HG02642 (cell line): ENCODE data around the gene EID3.
"Not testable (repeated sequence)": the region's sequence is repeated elsewhere in the genome, so short reads cannot be mapped to it uniquely, and the experiment has no call there.

Experiments
- ATAC-seq: cut with Tn5 transposase; IDR thresholded peaks from one replicate; pipeline ENCODE4 v1.9.1; 2021; ENCODE audit warnings: mild to moderate bottlenecking; ENCODE audit not compliant: unreplicated experiment, poor library complexity

EID3 gene

GRCh38 chr12:104303538-104304151 is at the start of gene EID3:
Gene EID3, plus strand, starts transcription at chr12:104303739. Its CDS starts 196 bp downstream, at chr12:104303935.
- peak; percentile 90 for ATAC-seq

GRCh38 chr12:104257913-104258472 is 45.5 kb upstream of the EID3 start:
- no peak for ATAC-seq

GRCh38 chr12:104258476-104259067 is 45.0 kb upstream of the EID3 start:
- no peak for ATAC-seq

GRCh38 chr12:104263026-104263425 is 40.5 kb upstream of the EID3 start:
- ATAC-seq, result no peak

- ATAC-seq, result no peak
Observed at GRCh38 chr12:104263580-104264358, 39.8 kb upstream of the EID3 start.

GRCh38 chr12:104265436-104265835 is 38.1 kb upstream of the EID3 start:
- ATAC-seq, result not testable (repeated sequence)

GRCh38 chr12:104272938-104273337 is 30.6 kb upstream of the EID3 start:
- ATAC-seq, result no peak

GRCh38 chr12:104273503-104273902 is 30.0 kb upstream of the EID3 start:
- ATAC-seq, result no peak

GRCh38 chr12:104274811-104275210 is 28.7 kb upstream of the EID3 start:
- ATAC-seq, result no peak

GRCh38 chr12:104275689-104276088 is 27.9 kb upstream of the EID3 start:
- peak; percentile 24 for ATAC-seq

GRCh38 chr12:104276273-104277131 is 27.0 kb upstream of the EID3 start:
- peak; percentile 76 for ATAC-seq

- ATAC-seq, result no peak
Observed at GRCh38 chr12:104279164-104279563, 24.4 kb upstream of the EID3 start.

- ATAC-seq, result no peak
Observed at GRCh38 chr12:104280111-104280510, 23.4 kb upstream of the EID3 start.

GRCh38 chr12:104280717-104281458 is 22.7 kb upstream of the EID3 start:
- ATAC-seq, result no peak

- ATAC-seq, result no peak
Observed at GRCh38 chr12:104281636-104282035, 21.9 kb upstream of the EID3 start.

- ATAC-seq, result no peak
Observed at GRCh38 chr12:104282109-104282508, 21.4 kb upstream of the EID3 start.

GRCh38 chr12:104285740-104286515 is 17.6 kb upstream of the EID3 start:
- no peak for ATAC-seq

- peak; percentile 90 for ATAC-seq
Observed at GRCh38 chr12:104286516-104287482, 16.7 kb upstream of the EID3 start.
